Colon (tissue), 2 donors: ENCODE data around the gene TNN.
"Not testable (repeated sequence)": the region's sequence is repeated elsewhere in the genome, so short reads cannot be mapped to it uniquely, and the experiment has no call there.

Source experiments
- FAIRE-seq: peaks from 2 replicates; lab custom pipeline; 2012; peaks lifted over from hg19 to GRCh38; lab: Jason Lieb, UNC
- donor health status: control.
- donor health status: control.

Gene TNN

GRCh38 chr1:175071276-175071943 is 3.8 kb downstream of the TNN start:
- no peak for FAIRE-seq

DNA sequence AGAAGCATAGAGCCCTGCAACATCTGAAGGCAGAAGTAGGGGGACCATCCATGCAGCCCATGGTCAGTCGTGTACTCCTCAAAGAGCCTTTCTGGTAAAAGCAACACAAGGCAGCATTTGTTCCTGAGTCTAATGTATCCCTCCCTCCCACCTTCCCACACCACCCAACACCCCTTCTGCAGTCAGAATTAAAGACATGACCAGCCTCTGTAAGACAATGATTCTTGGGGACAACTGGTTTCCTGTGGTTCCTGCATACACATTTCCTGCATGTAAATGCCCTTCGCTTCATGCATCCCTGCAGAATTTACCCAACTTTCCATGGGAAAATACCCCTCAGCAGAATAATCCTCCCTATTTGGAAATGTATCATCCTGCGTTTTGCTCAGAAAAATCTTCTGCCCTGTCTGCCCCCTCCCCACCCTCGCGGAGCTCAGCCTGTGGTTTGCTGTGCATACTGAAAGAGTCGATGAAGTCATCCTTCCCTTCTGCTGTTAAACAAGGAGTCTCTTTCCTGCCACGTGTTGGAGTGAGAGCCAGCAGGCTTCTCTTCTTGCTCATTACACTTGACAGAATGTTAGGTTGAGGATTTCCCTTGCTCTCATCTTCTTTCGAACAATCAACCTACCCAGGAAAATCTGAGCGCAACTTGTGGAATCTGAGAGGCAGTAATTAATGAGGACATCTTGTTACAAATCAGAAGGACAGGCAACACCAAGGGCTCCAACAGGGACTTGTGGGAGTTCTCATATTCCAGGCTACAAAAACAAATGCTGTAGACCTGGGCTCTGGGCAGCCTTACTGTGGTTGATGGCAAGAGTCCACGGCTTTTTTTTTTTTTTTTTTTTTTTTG is 4.7 kb downstream of the TNN start:
- no peak for FAIRE-seq

DNA sequence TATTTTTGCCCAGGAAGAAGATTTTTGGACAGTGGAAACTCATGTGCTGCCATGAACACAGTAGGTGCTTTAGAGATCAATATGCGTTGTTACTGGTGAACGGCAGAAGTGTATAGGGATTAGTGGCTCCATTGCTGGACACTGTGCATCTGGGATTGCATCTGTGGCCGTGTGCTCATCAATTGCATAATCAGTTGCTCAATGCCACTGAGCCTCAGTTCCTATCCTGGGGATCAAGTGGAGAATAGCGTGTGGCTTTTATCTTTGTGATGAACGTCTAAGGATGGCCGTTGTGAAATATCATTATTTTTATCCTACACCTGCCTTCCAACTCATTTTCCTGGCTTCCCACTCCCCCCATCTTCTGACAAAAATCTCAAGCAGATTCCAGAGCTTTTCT is 5.4 kb downstream of the TNN start:
- no peak for FAIRE-seq

DNA sequence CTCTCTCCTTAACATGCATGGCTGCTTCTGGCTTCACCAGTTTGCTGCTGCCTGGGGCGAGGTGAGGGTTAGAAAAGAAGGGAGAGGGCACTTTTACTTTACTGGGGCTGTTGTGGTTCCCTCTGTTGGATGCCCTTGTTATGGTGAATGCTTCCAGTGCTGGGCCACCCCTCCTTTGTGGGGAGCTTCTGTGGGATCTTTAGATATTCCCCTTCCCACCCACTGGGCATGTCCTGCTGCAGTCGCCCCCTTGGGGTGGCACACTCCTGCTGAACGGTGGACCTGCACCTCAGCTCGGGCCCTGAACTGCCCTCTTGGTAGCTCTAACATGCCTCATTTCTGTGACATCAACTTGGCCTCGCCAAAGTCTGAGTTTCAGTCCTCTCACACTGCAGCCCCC is 6.0 kb downstream of the TNN start:
- no peak for FAIRE-seq

DNA sequence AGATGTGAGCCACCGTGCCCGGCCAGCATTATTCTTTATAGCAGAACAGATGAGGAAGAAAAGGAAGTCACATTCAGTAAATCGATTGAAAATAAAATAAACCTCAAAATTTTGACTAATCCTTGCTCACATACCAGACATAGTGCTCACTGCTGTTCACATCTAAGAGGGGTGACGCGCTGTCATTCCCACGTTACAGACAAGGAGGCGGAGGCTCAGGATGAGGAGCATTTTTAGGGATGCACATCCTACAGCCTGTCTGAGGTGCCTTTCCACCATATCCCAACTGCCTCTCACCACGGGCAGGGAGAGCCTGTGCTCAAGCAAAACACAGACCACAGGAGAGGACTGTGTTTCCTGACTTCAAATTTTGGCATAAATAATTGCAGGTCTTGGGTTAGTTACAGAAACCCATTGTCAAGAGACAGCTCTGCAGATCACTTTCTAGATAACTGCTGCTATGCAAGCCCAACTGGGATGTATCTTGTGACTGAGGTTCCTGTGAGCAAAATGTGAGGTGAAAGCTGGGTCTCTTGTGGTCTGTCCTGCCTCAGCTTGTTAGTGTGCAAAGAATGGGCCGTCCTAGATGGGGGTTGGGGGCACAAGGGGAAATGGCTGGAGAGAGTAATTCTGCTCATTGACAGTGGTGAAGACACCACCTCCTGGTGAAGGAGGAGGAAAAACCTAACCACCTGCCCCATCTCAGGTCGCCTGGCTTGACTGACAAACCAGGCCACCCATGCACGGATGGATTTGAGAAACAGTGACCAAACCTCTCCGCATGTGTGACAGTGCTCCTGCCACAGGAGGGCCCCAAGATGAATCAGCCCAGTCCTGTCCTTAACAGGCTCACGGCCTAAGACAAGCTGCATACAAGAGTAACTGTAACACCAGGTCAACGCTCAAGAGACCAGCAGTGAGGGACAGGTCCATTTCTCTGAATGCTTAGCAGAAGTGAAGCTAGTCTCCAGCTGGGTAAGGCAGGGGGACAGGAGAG is 8.2 kb downstream of the TNN start:
- no peak for FAIRE-seq

- no peak for FAIRE-seq
Observed at GRCh38 chr1:175077356-175078030, 9.9 kb downstream of the TNN start.

GRCh38 chr1:175078629-175079028 is 11.0 kb downstream of the TNN start:
- no peak for FAIRE-seq

DNA sequence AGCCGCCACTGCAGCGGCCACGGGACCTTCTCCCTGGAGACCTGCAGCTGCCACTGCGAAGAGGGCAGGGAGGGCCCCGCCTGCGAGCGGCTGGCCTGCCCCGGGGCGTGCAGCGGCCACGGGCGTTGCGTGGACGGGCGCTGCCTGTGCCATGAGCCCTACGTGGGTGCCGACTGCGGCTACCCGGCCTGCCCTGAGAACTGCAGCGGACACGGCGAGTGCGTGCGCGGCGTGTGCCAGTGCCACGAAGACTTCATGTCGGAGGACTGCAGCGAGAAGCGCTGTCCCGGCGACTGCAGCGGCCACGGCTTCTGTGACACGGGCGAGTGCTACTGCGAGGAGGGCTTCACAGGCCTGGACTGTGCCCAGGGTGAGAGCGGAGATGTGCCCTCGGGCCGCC is 11.7 kb downstream of the TNN start:
- no peak for FAIRE-seq

DNA sequence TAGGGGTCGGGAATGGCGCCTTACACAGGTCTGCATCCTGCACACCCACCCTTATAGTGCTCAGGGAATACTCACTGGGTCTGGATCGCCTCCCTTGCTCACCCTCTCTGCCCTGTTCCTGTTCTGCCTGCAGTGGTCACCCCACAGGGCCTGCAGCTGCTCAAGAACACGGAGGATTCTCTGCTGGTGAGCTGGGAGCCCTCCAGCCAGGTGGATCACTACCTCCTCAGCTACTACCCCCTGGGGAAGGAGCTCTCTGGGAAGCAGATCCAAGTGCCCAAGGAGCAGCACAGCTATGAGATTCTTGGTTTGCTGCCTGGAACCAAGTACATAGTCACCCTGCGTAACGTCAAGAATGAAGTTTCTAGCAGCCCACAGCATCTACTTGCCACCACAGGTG is 12.4 kb downstream of the TNN start:
- FAIRE-seq = no peak

DNA sequence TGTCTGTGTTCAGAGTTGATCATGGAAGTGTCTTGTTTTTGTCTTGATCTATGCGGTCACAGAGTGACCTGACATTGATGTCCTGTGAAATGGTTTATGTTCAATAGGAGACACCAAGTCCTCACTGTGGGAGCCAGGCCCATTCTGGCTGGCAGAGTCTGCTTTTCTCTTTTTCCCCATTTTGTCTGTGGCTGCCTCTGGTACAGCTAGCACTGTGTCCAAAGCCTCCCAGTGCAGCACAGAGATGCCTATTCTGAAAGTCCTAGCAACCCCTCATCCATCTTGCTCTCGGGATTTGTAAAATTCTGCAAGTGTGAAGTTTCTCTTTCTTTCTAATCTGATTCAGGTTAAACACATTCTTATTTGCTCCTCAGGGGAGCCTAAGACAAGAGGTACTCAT is 14.3 kb downstream of the TNN start:
- FAIRE-seq = no peak

- no peak for FAIRE-seq
Observed at GRCh38 chr1:175088525-175088951, 20.9 kb downstream of the TNN start.

- no peak for FAIRE-seq
Observed at GRCh38 chr1:175089136-175089718, 21.6 kb downstream of the TNN start.

- no peak for FAIRE-seq
Observed at GRCh38 chr1:175090780-175091179, 23.1 kb downstream of the TNN start.

- FAIRE-seq = no peak
Observed at GRCh38 chr1:175094626-175095025, 27.0 kb downstream of the TNN start.

- FAIRE-seq = no peak
Observed at GRCh38 chr1:175095069-175095468, 27.4 kb downstream of the TNN start.

GRCh38 chr1:175095978-175096607 is 28.5 kb downstream of the TNN start:
- no peak for FAIRE-seq

DNA sequence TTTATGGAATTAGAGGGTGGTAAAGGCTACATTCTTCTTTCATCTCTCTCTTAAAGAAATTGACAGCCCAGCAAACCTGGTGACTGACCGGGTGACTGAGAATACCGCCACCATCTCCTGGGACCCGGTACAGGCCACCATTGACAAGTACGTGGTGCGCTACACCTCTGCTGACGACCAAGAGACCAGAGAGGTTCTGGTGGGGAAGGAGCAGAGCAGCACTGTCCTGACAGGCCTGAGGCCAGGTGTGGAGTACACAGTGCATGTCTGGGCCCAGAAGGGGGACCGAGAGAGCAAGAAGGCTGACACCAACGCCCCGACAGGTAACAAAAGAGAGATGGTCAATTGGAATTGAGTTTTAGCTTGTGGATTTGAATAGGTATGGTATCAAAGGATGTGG is 29.7 kb downstream of the TNN start:
- no peak for FAIRE-seq

- FAIRE-seq = no peak
Observed at GRCh38 chr1:175099916-175100315, 32.3 kb downstream of the TNN start.

GRCh38 chr1:175102166-175102565 is 34.5 kb downstream of the TNN start:
- FAIRE-seq = not testable (repeated sequence)

DNA sequence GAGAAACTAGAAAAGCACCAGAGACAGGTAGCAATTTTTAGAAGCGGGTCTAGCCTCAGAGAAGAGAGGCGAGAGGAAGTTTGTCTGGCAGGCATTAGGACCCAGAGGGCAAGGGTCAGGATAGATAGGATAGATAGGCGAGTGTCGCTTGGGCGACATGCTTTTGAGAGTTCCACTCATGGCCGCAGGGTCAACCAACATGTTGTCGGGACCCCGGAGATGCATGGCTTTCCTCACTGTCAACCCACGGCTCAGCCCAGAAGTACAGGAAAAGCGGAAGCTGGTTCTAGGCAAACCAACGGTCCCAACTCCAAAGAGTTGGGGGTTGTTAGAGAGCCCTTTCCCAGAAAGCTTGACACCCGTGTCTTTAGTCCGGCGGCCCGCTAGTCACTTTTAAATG is 38.9 kb downstream of the TNN start:
- not testable (repeated sequence) for FAIRE-seq

- FAIRE-seq = not testable (repeated sequence)
Observed at GRCh38 chr1:175108331-175108820, 40.7 kb downstream of the TNN start.
